IMR-90 (cell line): ENCODE results near the gene ARHGEF26. TPM values are rescaled to one million over a fixed set of nuclear protein-coding genes. Genes with fewer than 3 reads are reported as not detected.

ENCODE experiments used
- ATAC-seq: fragments of 200-7000 bp; cut with Tn5 transposase; 2 replicates; pipeline ENCODE4 v1.9.1; 2020; ENCODE audit warnings: low read depth, mild to moderate bottlenecking, moderate library complexity
- BruUV-seq: library from RNA; stranded (reverse); fragments of 400-500 nt; replicated peaks from 2 replicates; lab custom pipeline; 2021; lab: Mats Ljungman, UMichigan
- CTCF ChIA-PET: fragments of 300-600 bp; formaldehyde crosslinking; extraction: SDS; loops from one replicate; lab custom pipeline; 2021; ENCODE audit warnings: antibody characterized with exemption; lab: Yijun Ruan, JAX
- POLR2A ChIA-PET: fragments of 300-600 bp; sonication (Branson Sonifier 250); formaldehyde crosslinking; loops from one replicate; lab custom pipeline; 2022; ENCODE audit warnings: antibody characterized with exemption; ENCODE audit not compliant: unreplicated experiment; lab: Charles Lee
- DNase-seq: peaks from one replicate; pipeline ENCODE4 v3.0.0; 2013
- H2AFZ ChIP-seq: replicated peaks from 2 replicates; pipeline ENCODE3; 2013; ENCODE audit warnings: low read length, mild to moderate bottlenecking; ENCODE audit not compliant: poor library complexity
- H2AK5ac ChIP-seq: 2 replicates; pipeline ENCODE4 v1.6.1; 2013; ENCODE audit warnings: low read depth, low read length, inconsistent platforms
- H2AK9ac ChIP-seq: replicated peaks from 2 replicates; pipeline ENCODE3; 2013; ENCODE audit warnings: mild to moderate bottlenecking, low read depth, low read length, moderate library complexity; ENCODE audit not compliant: poor library complexity
- H2BK120ac ChIP-seq: 2 replicates; pipeline ENCODE4 v1.6.1; 2013; ENCODE audit warnings: low read depth, low read length, inconsistent platforms
- H2BK15ac ChIP-seq: 3 replicates; pipeline ENCODE4 v1.6.1; 2013; ENCODE audit warnings: low read depth, low read length, inconsistent platforms
- H2BK20ac ChIP-seq: 2 replicates; pipeline ENCODE4 v1.6.1; 2013; ENCODE audit warnings: low read depth, mild to moderate bottlenecking, inconsistent platforms, low read length, moderate library complexity
- H2BK5ac ChIP-seq: 2 replicates; pipeline ENCODE4 v1.6.1; 2013; ENCODE audit warnings: mild to moderate bottlenecking, low read depth, low read length, inconsistent platforms; ENCODE audit not compliant: poor library complexity, severe bottlenecking
- H3K14ac ChIP-seq: replicated peaks from 2 replicates; pipeline ENCODE4 v1.6.1; 2013; ENCODE audit warnings: low read depth, low read length, inconsistent platforms
- H3K18ac ChIP-seq: 2 replicates; pipeline ENCODE4 v1.6.1; 2013; ENCODE audit warnings: low read depth, low read length, control low read depth
- H3K23ac ChIP-seq: 2 replicates; pipeline ENCODE4 v1.6.1; 2013; ENCODE audit warnings: low read depth, low read length, inconsistent platforms
- H3K27ac ChIP-seq: 2 replicates; pipeline ENCODE4 v1.5.1; 2013; ENCODE audit warnings: mild to moderate bottlenecking, control low read depth, low read length; ENCODE audit not compliant: insufficient read depth
- H3K27me3 ChIP-seq: 2 replicates; pipeline ENCODE4 v1.6.1; 2013; ENCODE audit warnings: low read length; ENCODE audit not compliant: control insufficient read depth, insufficient read depth
- H3K36me3 ChIP-seq: 2 replicates; pipeline ENCODE4 v1.6.1; 2013; ENCODE audit warnings: low read length, mixed read lengths; ENCODE audit not compliant: control insufficient read depth, insufficient read depth
- H3K4ac ChIP-seq: 2 replicates; pipeline ENCODE4 v1.6.1; 2013; ENCODE audit warnings: low read depth, low read length, inconsistent platforms
- H3K4me1 ChIP-seq: 2 replicates; pipeline ENCODE4 v1.6.1; 2013; ENCODE audit warnings: low read length, mixed read lengths; ENCODE audit not compliant: control insufficient read depth, insufficient read depth
- H3K4me2 ChIP-seq: 2 replicates; pipeline ENCODE4 v1.6.1; 2013; ENCODE audit warnings: low read depth, mild to moderate bottlenecking, control low read depth, low read length, moderate library complexity
- H3K4me3 ChIP-seq: 2 replicates; pipeline ENCODE4 v1.5.1; 2013; ENCODE audit warnings: low read depth, mild to moderate bottlenecking, control low read depth, low read length, moderate library complexity; ENCODE audit not compliant: insufficient read depth
- H3K56ac ChIP-seq: 2 replicates; pipeline ENCODE4 v1.6.1; 2013; ENCODE audit warnings: low read length, inconsistent platforms; ENCODE audit not compliant: insufficient read depth; ENCODE audit errors: extremely low read depth
- H3K79me1 ChIP-seq, 2 experiments: 2 replicates each; pipeline ENCODE4 v1.6.1; 2013; ENCODE audit warnings: low read length in 2 of 2, inconsistent platforms in 1 of 2, low read depth in 1 of 2
- H3K9ac ChIP-seq: 2 replicates; pipeline ENCODE4 v1.6.1; 2013; ENCODE audit warnings: low read depth, low read length, control low read depth
- H3K9me1 ChIP-seq: 2 replicates; pipeline ENCODE4 v1.6.1; 2013; ENCODE audit warnings: low read length, inconsistent platforms; ENCODE audit not compliant: insufficient read depth
- H3K9me3 ChIP-seq: 2 replicates; pipeline ENCODE4 v1.6.1; 2013; ENCODE audit warnings: low read length; ENCODE audit not compliant: control insufficient read depth, insufficient read depth
- H4K20me1 ChIP-seq: 2 replicates; pipeline ENCODE4 v1.6.1; 2013; ENCODE audit warnings: low read length, inconsistent platforms; ENCODE audit not compliant: insufficient read depth
- H4K5ac ChIP-seq: 2 replicates; pipeline ENCODE4 v1.6.1; 2013; ENCODE audit warnings: mild to moderate bottlenecking, low read depth, low read length, control low read depth
- H4K8ac ChIP-seq, 2 experiments: 2 replicates each; pipeline ENCODE4 v1.6.1; 2013; ENCODE audit warnings: low read depth in 2 of 2, low read length in 2 of 2, control low read depth in 1 of 2, inconsistent platforms in 1 of 2
- H4K91ac ChIP-seq: 2 replicates; pipeline ENCODE4 v1.6.1; 2013; ENCODE audit warnings: low read depth, low read length, inconsistent platforms; ENCODE audit not compliant: insufficient read depth
- BHLHE40 ChIP-seq: fragments of 150-350 bp; IDR thresholded peaks from 2 replicates; pipeline ENCODE4 v1.6.1; 2016; ENCODE audit warnings: mild to moderate bottlenecking, low read depth, low read length
- CEBPB ChIP-seq: IDR thresholded peaks from 2 replicates; pipeline ENCODE4 v1.6.1; 2012; ENCODE audit warnings: low read depth, low read length, improper control_type of control experiment
- CTCF ChIP-seq: conservative IDR thresholded peaks from 2 replicates; pipeline ENCODE4 v1.5.1; 2012; ENCODE audit warnings: mild to moderate bottlenecking, low read depth, low read length, improper control_type of control experiment
- FOS ChIP-seq: fragments of 150-350 bp; IDR thresholded peaks from 2 replicates; pipeline ENCODE4 v1.6.1; 2016; ENCODE audit warnings: low read depth, low read length
- MAFK ChIP-seq: IDR thresholded peaks from 2 replicates; pipeline ENCODE4 v1.6.1; 2012; ENCODE audit warnings: low read depth, low read length, improper control_type of control experiment
- MAZ ChIP-seq: IDR thresholded peaks from 2 replicates; pipeline ENCODE4 v1.6.1; 2012; ENCODE audit warnings: low read depth, mild to moderate bottlenecking, low read length, improper control_type of control experiment, moderate library complexity, borderline replicate concordance
- MXI1 ChIP-seq: IDR thresholded peaks from 2 replicates; pipeline ENCODE4 v1.6.1; 2012; ENCODE audit warnings: low read depth, mild to moderate bottlenecking, low read length, moderate library complexity, borderline replicate concordance
- NFE2L2 ChIP-seq: fragments of 150-350 bp; IDR thresholded peaks from 2 replicates; pipeline ENCODE4 v1.6.1; 2016; ENCODE audit warnings: low read depth, mild to moderate bottlenecking, low read length
- POLR2A ChIP-seq: IDR thresholded peaks from 2 replicates; pipeline ENCODE4 v1.6.1; 2012; ENCODE audit warnings: mild to moderate bottlenecking, low read depth, low read length
- RCOR1 ChIP-seq: IDR thresholded peaks from 2 replicates; pipeline ENCODE4 v1.6.1; 2012; ENCODE audit warnings: mild to moderate bottlenecking, low read length, improper control_type of control experiment; ENCODE audit not compliant: insufficient replicate concordance
- SMC3 ChIP-seq: fragments of 150-350 bp; IDR thresholded peaks from 2 replicates; pipeline ENCODE4 v1.6.1; 2016; ENCODE audit warnings: low read depth, mild to moderate bottlenecking, antibody characterized with exemption, low read length, moderate library complexity
- WGBS, 2 experiments: methylation state at CpG; one replicate each; pipeline versions ENCODE4 v1.1.5 to v1.1.7; 2013; ENCODE audit warnings: missing lambda C conversion rate in 2 of 2; ENCODE audit not compliant: insufficient read length in 1 of 2; ENCODE audit errors: extremely low coverage in 2 of 2; 5-methylcytosine and 5-hydroxymethylcytosine counted together
- dilution Hi-C: fragments of 300-500 bp; cut with HindIII; formaldehyde crosslinking; loops from one replicate; pipeline ENCODE4 v1.14.3; 2018; ENCODE audit warnings: low sequenced_read_pairs; ENCODE audit not compliant: unreplicated experiment
- in situ Hi-C: fragments of 300-500 bp; cut with MboI; formaldehyde crosslinking; loops from 3 replicates; pipeline ENCODE4 v1.14.3; 2019; ENCODE audit warnings: low sequenced_read_pairs, inconsistent platforms, mixed read lengths
- intact Hi-C: fragments of 100-400 bp; cut with micrococcal nuclease; formaldehyde crosslinking; loops from 2 replicates; pipeline ENCODE4 v1.10.0; 2022
- polyA plus RNA-seq, 3 experiments: library from polyadenylated mRNA; depleted of rRNA; stranded (reverse); fragments of >200 nt; gene quantifications; 2 replicates each; pipeline ENCODE4 v1.2.3, GENCODE V29; 2012; ENCODE audit warnings: low replicate concordance in 1 of 3
- total RNA-seq: library from RNA; depleted of rRNA; stranded (reverse); fragments of >200 nt; gene quantifications from 2 replicates; pipeline ENCODE4 v1.2.3, GENCODE V29; 2012

Gene ARHGEF26
- total and polyA plus RNA-seq, 2 of the 4 experiments (the other 2 are of a cell fraction), result 2.0 to 2.3 TPM

DNA sequence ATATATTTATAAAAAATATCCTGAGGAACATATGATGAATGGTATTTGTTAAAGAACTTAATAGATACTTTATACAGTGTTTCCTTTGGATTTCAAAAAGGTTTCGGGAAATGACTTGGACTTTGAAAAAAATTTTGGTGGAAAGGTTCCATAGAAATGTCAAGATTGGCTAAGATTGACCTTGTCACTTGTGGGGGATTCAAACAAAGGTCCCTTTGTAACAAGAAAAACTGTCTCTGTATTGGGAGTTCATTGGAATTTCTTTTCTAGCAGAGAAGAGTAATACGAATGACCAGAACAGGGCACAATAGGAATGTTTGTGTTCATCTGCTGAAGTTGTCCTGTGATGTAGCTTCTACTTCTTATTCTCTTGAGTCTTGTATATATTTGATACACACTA is 43.2 kb downstream of the ARHGEF26 start:
- no peak for ATAC-seq
- intact Hi-C loops (no loop called here), in situ Hi-C loops (no loop called here), dilution Hi-C loops (no loop called here)
- no TSS peak for BruUV-seq
- Histone ChIP-seq H3K9ac (no peak overlapping the region), H2BK15ac (no peak overlapping the region), H3K18ac (no peak overlapping the region), H3K79me1 (no peaks in the 10 kb centered on the region), H4K20me1 (no peaks in the 10 kb centered on the region), H2AFZ (no peak overlapping the region), H2BK120ac (no peak overlapping the region), H2BK20ac (no peak overlapping the region), H4K8ac (no peak overlapping the region), H3K4me1 (no peaks in the 10 kb centered on the region), H2BK5ac (no peak overlapping the region), H3K23ac (no peak overlapping the region), H4K91ac (no peak overlapping the region), H3K27ac (no peak overlapping the region), H3K4me2 (no peak overlapping the region), H3K9me3 (no peaks in the 10 kb centered on the region), H2AK9ac (no peak overlapping the region), H3K9me1 (no peaks in the 10 kb centered on the region), H3K4ac (no peak overlapping the region), H4K5ac (no peak overlapping the region), H3K14ac (no peak overlapping the region), H3K36me3 (no peaks in the 10 kb centered on the region), H2AK5ac (no peak overlapping the region), H3K27me3 (no peaks in the 10 kb centered on the region), H3K4me3 (no peak overlapping the region), H3K56ac (no peak overlapping the region)
- DNase-seq, result no peak
- WGBS, 2 experiments, result no CpG with 5 or more reads among the region's 2 CpGs
- CTCF ChIA-PET, result no interaction called here
- no peak for TF ChIP-seq FOS
- no peak for TF ChIP-seq MXI1
- no peak for TF ChIP-seq MAZ
- no peak for TF ChIP-seq CEBPB
- TF ChIP-seq BHLHE40, result no peak
- no peak for TF ChIP-seq SMC3
- no peak for TF ChIP-seq RCOR1
- TF ChIP-seq CTCF, result no peak
- no peak for TF ChIP-seq MAFK
- no peak for TF ChIP-seq POLR2A
- no peak for TF ChIP-seq NFE2L2
- POLR2A ChIA-PET, result no interaction called here
